HEK293 (cell line): ENCODE measurements around the gene CACNA2D3.

Experiments used
- CTCF ChIA-PET: fragments of 350-600 bp; formaldehyde crosslinking; extraction: SDS; loops from one replicate; lab custom pipeline; 2021; ENCODE audit warnings: antibody characterized with exemption; lab: Yijun Ruan, JAX
- POLR2A ChIA-PET: fragments of 300-600 bp; formaldehyde crosslinking; extraction: SDS; loops from one replicate; lab custom pipeline; 2020; ENCODE audit warnings: antibody characterized with exemption, inconsistent platforms; lab: Yijun Ruan, JAX
- H3K27ac ChIP-seq: fragments of 200-500 bp; sonication (Bioruptor generic); 2 replicates; pipeline ENCODE4 v1.5.1; 2014; ENCODE audit warnings: low read depth, low read length, control low read depth, inconsistent platforms; ENCODE audit errors: extremely low read depth
- H3K36me3 ChIP-seq, 2 experiments: fragments of 200-500 bp in 1 of 2; sonication (Bioruptor generic) in 1 of 2; 1 replicate in 1 of 2; 2 replicates in 1 of 2; pipeline ENCODE4 v1.5.1; 2014 to 2017; ENCODE audit warnings: inconsistent platforms in 2 of 2, low read length in 2 of 2; ENCODE audit not compliant: control insufficient read depth in 2 of 2, insufficient read depth in 1 of 2
- H3K4me1 ChIP-seq: fragments of 200-500 bp; sonication (Bioruptor generic); 2 replicates; pipeline ENCODE4 v1.5.1; 2014; ENCODE audit warnings: mild to moderate bottlenecking, low read length, inconsistent platforms; ENCODE audit not compliant: control insufficient read depth, insufficient read depth
- H3K4me3 ChIP-seq: 2 replicates; pipeline ENCODE4 v1.5.1; 2011; ENCODE audit warnings: low read depth, mild to moderate bottlenecking, control low read depth, low read length, moderate library complexity
- H3K9me3 ChIP-seq: fragments of 200-500 bp; sonication (Bioruptor generic); 2 replicates; pipeline ENCODE4 v1.5.1; 2014; ENCODE audit warnings: low read depth, low read length, inconsistent platforms; ENCODE audit not compliant: control insufficient read depth, insufficient read depth
- HOXC10 ChIP-seq: sonication (generic); formaldehyde crosslinking; IDR thresholded peaks from 2 replicates; pipeline ENCODE4 v1.8.1; 2023; ENCODE audit warnings: mild to moderate bottlenecking, missing genetic modification reagents
- HOXD13 ChIP-seq: sonication (generic); formaldehyde crosslinking; IDR thresholded peaks from 2 replicates; pipeline ENCODE4 v1.8.0; 2022; ENCODE audit warnings: missing genetic modification reagents, borderline replicate concordance
- KLF1 ChIP-seq: fragments of 450-650 bp; formaldehyde crosslinking; IDR thresholded peaks from 2 replicates; pipeline ENCODE4 v1.5.1; 2016; ENCODE audit warnings: missing biosample characterization, missing genetic modification characterization
- REPIN1 ChIP-seq: fragments of 450-650 bp; formaldehyde crosslinking; IDR thresholded peaks from 2 replicates; pipeline ENCODE4 v1.5.1; 2017; ENCODE audit warnings: missing biosample characterization, missing genetic modification characterization, low read depth
- ZBTB1 ChIP-seq: fragments of 450-650 bp; formaldehyde crosslinking; IDR thresholded peaks from 2 replicates; pipeline ENCODE4 v1.5.1; 2016; ENCODE audit warnings: missing biosample characterization, missing genetic modification characterization
- ZBTB20 ChIP-seq: fragments of 450-650 bp; formaldehyde crosslinking; IDR thresholded peaks from 2 replicates; pipeline ENCODE4 v1.5.1; 2016; ENCODE audit warnings: missing biosample characterization, missing genetic modification characterization
- ZNF175 ChIP-seq: fragments of 450-650 bp; formaldehyde crosslinking; IDR thresholded peaks from 2 replicates; pipeline ENCODE4 v1.5.1; 2016; ENCODE audit warnings: missing biosample characterization, missing genetic modification characterization
- ZNF433 ChIP-seq: fragments of 450-650 bp; formaldehyde crosslinking; IDR thresholded peaks from 2 replicates; pipeline ENCODE4 v1.5.1; 2016; ENCODE audit warnings: missing biosample characterization, missing genetic modification characterization, low read depth
- ZNF48 ChIP-seq: fragments of 450-650 bp; formaldehyde crosslinking; IDR thresholded peaks from 2 replicates; pipeline ENCODE4 v1.5.1; 2016; ENCODE audit warnings: missing biosample characterization, missing genetic modification characterization
- ZNF629 ChIP-seq: fragments of 450-650 bp; formaldehyde crosslinking; IDR thresholded peaks from 2 replicates; pipeline ENCODE4 v1.5.1; 2017; ENCODE audit warnings: missing biosample characterization, missing genetic modification characterization
- ZNF785 ChIP-seq: fragments of 450-650 bp; formaldehyde crosslinking; IDR thresholded peaks from 2 replicates; pipeline ENCODE4 v1.5.1; 2016; ENCODE audit warnings: missing biosample characterization, missing genetic modification characterization
- ZSCAN23 ChIP-seq: fragments of 450-650 bp; formaldehyde crosslinking; IDR thresholded peaks from 2 replicates; pipeline ENCODE4 v1.5.1; 2016; ENCODE audit warnings: missing biosample characterization, missing genetic modification characterization
- TF ChIP-seq, protein P1 (sequence below): fragments of 450-650 bp; formaldehyde crosslinking; IDR thresholded peaks from 2 replicates; pipeline ENCODE4 v1.5.1; 2016; ENCODE audit warnings: missing biosample characterization, missing genetic modification characterization
- TF ChIP-seq, protein P2 (sequence below): fragments of 450-650 bp; formaldehyde crosslinking; IDR thresholded peaks from 2 replicates; pipeline ENCODE4 v1.5.1; 2016; ENCODE audit warnings: missing biosample characterization, missing genetic modification characterization, low read depth
- TF ChIP-seq, protein P3 (sequence below): fragments of 450-650 bp; formaldehyde crosslinking; IDR thresholded peaks from 2 replicates; pipeline ENCODE4 v1.5.1; 2016; ENCODE audit warnings: missing biosample characterization, missing genetic modification characterization
- TF ChIP-seq, protein P4 (sequence below): fragments of 450-650 bp; formaldehyde crosslinking; IDR thresholded peaks from 2 replicates; pipeline ENCODE4 v1.5.1; 2016; ENCODE audit warnings: missing biosample characterization, missing genetic modification characterization
- TF ChIP-seq, protein P5 (sequence below): fragments of 450-650 bp; formaldehyde crosslinking; IDR thresholded peaks from 2 replicates; pipeline ENCODE4 v1.5.1; 2016; ENCODE audit warnings: missing biosample characterization, missing genetic modification characterization
- TF ChIP-seq, protein P6 (sequence below): fragments of 450-650 bp; formaldehyde crosslinking; IDR thresholded peaks from 2 replicates; pipeline ENCODE4 v1.5.1; 2016; ENCODE audit warnings: missing biosample characterization, missing genetic modification characterization
- TF ChIP-seq, protein P7 (sequence below): fragments of 450-650 bp; formaldehyde crosslinking; IDR thresholded peaks from 2 replicates; pipeline ENCODE4 v1.5.1; 2017; ENCODE audit warnings: missing biosample characterization, missing genetic modification characterization
- TF ChIP-seq, protein P8 (sequence below): fragments of 450-650 bp; formaldehyde crosslinking; IDR thresholded peaks from 2 replicates; pipeline ENCODE4 v1.5.1; 2016; ENCODE audit warnings: missing biosample characterization, missing genetic modification characterization, low read depth

Gene CACNA2D3

DNA sequence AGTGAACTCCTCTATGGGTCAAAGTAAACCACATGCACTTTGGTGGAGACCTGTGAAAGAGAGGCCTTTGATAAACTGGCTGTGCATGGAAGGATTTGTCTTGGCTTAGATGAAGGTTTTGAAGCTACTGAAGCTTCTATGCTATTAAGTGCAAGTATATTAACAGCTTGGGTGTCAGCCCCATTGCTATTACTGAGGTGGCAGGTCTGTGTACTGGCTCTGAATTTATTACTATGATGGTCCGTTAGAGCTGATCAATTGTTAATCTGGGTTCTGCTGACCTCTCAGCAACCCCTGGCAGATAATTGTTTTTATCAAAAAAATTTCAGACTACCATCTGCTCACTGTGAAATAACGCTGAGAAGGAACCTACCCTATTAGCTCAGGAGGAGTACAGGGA, 268.2 kb downstream of the CACNA2D3 start:
- ChIA-PET POLR2A (no interaction called here), CTCF (no interaction called here)
- Histone ChIP-seq H3K4me1 (no peaks in the 10 kb centered on the region), H3K27ac (no peak overlapping the region), H3K9me3 (no peaks in the 10 kb centered on the region), H3K36me3 (no peaks in the 10 kb centered on the region), H3K4me3 (no peak overlapping the region)
- no peak for TF ChIP-seq ZBTB20 (tag by site-specific recombination)
- TF ChIP-seq REPIN1 (tag by site-specific recombination) = no peak
- TF ChIP-seq, protein P1, sequence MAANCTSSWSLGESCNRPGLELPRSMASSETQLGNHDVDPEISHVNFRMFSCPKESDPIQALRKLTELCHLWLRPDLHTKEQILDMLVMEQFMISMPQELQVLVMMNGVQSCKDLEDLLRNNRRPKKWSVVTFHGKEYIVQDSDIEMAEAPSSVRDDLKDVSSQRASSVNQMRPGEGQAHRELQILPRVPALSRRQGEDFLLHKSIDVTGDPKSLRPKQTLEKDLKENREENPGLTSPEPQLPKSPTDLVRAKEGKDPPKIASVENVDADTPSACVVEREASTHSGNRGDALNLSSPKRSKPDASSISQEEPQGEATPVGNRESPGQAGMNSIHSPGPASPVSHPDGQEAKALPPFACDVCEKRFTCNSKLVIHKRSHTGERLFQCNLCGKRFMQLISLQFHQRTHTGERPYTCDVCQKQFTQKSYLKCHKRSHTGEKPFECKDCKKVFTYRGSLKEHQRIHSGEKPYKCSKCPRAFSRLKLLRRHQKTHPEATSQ (tag by site-specific recombination) = no peak
- TF ChIP-seq, protein P2, sequence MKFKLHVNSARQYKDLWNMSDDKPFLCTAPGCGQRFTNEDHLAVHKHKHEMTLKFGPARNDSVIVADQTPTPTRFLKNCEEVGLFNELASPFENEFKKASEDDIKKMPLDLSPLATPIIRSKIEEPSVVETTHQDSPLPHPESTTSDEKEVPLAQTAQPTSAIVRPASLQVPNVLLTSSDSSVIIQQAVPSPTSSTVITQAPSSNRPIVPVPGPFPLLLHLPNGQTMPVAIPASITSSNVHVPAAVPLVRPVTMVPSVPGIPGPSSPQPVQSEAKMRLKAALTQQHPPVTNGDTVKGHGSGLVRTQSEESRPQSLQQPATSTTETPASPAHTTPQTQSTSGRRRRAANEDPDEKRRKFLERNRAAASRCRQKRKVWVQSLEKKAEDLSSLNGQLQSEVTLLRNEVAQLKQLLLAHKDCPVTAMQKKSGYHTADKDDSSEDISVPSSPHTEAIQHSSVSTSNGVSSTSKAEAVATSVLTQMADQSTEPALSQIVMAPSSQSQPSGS = no peak
- TF ChIP-seq, protein P3, sequence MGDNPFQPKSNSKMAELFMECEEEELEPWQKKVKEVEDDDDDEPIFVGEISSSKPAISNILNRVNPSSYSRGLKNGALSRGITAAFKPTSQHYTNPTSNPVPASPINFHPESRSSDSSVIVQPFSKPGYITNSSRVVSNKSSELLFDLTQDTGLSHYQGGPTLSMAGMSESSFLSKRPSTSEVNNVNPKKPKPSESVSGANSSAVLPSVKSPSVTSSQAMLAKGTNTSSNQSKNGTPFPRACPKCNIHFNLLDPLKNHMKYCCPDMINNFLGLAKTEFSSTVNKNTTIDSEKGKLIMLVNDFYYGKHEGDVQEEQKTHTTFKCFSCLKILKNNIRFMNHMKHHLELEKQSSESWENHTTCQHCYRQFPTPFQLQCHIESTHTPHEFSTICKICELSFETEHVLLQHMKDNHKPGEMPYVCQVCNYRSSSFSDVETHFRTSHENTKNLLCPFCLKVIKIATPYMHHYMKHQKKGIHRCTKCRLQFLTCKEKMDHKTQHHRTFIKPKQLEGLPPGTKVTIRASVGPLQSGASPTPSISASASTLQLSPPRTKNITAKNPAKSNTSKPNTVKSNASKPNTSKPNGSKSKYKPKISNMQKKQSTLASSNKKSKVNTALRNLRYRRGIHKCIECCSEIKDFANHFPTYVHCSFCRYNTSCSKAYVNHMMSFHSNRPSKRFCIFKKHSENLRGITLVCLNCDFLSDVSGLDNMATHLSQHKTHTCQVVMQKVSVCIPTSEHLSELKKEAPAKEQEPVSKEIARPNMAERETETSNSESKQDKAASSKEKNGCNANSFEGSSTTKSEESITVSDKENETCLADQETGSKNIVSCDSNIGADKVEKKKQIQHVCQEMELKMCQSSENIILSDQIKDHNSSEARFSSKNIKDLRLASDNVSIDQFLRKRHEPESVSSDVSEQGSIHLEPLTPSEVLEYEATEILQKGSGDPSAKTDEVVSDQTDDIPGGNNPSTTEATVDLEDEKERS (tag by site-specific recombination) = no peak
- TF ChIP-seq ZNF175 (tag by site-specific recombination) = no peak
- TF ChIP-seq, protein P4, sequence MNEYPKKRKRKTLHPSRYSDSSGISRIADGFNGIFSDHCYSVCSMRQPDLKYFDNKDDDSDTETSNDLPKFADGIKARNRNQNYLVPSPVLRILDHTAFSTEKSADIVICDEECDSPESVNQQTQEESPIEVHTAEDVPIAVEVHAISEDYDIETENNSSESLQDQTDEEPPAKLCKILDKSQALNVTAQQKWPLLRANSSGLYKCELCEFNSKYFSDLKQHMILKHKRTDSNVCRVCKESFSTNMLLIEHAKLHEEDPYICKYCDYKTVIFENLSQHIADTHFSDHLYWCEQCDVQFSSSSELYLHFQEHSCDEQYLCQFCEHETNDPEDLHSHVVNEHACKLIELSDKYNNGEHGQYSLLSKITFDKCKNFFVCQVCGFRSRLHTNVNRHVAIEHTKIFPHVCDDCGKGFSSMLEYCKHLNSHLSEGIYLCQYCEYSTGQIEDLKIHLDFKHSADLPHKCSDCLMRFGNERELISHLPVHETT (tag by site-specific recombination) = no peak
- TF ChIP-seq ZNF785 (tag by site-specific recombination) = no peak
- no peak for TF ChIP-seq HOXD13 (CRISPR knock-in tag)
- TF ChIP-seq ZBTB1 (tag by site-specific recombination) = no peak
- TF ChIP-seq ZNF48 (tag by site-specific recombination) = no peak
- TF ChIP-seq, protein P5, sequence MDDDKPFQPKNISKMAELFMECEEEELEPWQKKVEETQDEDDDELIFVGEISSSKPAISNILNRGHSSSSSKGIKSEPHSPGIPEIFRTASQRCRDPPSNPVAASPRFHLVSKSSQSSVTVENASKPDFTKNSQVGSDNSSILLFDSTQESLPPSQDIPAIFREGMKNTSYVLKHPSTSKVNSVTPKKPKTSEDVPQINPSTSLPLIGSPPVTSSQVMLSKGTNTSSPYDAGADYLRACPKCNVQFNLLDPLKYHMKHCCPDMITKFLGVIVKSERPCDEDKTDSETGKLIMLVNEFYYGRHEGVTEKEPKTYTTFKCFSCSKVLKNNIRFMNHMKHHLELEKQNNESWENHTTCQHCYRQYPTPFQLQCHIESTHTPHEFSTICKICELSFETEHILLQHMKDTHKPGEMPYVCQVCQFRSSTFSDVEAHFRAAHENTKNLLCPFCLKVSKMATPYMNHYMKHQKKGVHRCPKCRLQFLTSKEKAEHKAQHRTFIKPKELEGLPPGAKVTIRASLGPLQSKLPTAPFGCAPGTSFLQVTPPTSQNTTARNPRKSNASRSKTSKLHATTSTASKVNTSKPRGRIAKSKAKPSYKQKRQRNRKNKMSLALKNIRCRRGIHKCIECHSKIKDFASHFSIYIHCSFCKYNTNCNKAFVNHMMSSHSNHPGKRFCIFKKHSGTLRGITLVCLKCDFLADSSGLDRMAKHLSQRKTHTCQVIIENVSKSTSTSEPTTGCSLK = no peak
- TF ChIP-seq, protein P6, sequence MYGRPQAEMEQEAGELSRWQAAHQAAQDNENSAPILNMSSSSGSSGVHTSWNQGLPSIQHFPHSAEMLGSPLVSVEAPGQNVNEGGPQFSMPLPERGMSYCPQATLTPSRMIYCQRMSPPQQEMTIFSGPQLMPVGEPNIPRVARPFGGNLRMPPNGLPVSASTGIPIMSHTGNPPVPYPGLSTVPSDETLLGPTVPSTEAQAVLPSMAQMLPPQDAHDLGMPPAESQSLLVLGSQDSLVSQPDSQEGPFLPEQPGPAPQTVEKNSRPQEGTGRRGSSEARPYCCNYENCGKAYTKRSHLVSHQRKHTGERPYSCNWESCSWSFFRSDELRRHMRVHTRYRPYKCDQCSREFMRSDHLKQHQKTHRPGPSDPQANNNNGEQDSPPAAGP (tag by site-specific recombination) = no peak
- TF ChIP-seq, protein P7, sequence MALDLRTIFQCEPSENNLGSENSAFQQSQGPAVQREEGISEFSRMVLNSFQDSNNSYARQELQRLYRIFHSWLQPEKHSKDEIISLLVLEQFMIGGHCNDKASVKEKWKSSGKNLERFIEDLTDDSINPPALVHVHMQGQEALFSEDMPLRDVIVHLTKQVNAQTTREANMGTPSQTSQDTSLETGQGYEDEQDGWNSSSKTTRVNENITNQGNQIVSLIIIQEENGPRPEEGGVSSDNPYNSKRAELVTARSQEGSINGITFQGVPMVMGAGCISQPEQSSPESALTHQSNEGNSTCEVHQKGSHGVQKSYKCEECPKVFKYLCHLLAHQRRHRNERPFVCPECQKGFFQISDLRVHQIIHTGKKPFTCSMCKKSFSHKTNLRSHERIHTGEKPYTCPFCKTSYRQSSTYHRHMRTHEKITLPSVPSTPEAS (tag by site-specific recombination) = no peak
- TF ChIP-seq ZSCAN23 (tag by site-specific recombination) = no peak
- TF ChIP-seq ZNF629 (tag by site-specific recombination) = no peak
- TF ChIP-seq, protein P8, sequence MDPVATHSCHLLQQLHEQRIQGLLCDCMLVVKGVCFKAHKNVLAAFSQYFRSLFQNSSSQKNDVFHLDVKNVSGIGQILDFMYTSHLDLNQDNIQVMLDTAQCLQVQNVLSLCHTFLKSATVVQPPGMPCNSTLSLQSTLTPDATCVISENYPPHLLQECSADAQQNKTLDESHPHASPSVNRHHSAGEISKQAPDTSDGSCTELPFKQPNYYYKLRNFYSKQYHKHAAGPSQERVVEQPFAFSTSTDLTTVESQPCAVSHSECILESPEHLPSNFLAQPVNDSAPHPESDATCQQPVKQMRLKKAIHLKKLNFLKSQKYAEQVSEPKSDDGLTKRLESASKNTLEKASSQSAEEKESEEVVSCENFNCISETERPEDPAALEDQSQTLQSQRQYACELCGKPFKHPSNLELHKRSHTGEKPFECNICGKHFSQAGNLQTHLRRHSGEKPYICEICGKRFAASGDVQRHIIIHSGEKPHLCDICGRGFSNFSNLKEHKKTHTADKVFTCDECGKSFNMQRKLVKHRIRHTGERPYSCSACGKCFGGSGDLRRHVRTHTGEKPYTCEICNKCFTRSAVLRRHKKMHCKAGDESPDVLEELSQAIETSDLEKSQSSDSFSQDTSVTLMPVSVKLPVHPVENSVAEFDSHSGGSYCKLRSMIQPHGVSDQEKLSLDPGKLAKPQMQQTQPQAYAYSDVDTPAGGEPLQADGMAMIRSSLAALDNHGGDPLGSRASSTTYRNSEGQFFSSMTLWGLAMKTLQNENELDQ (tag by site-specific recombination) = no peak
- no peak for TF ChIP-seq KLF1
- no peak for TF ChIP-seq HOXC10 (CRISPR knock-in tag)
- TF ChIP-seq ZNF433 (tag by site-specific recombination) = no peak
